Hippocampal formation (tissue), 2 donors: ENCODE measurements around the gene KRTAP2-3.

ENCODE experiments used
- DNase-seq, 2 donors: peaks; one replicate each; lab custom pipeline; 2025; lab: John Stamatoyannopoulos, UW

KRTAP2-3 gene

DNA sequence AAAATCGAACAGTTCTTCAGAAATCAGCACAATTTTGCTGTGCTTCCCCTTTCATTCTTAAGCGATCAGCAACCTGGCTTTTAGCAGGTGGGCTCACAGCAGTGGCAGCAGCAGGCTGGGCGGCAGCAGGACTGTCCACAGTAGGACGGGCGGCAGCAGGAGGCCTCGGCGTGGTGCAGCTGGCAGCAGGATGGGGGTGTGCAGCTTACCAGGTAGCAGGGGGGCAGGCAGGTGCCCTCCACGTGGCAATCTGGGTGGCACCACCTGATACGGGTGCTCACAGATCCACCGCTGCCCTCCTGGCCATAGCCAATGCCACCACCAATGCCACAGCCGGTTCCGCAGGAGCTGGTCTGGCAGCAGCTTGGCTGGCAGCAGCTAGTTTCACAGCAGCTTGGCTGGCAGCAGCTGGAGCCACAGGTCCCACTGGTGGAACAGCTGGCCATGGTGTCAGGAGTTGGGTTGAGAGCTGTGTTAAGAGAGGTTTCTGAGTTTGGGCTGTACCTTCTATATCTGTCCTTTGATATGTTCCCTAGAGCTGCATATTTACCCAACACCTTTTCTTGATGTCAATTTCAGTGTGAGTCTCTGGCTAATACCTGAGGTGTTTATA is 30.2 kb downstream of the KRTAP2-3 start, which contains the start of gene KRTAP1-4:
Gene KRTAP1-4, minus strand, starts transcription at position 563 of the 613 bp plus-strand sequence. Its CDS starts 117 bp downstream, at position 446.
- no peak for DNase-seq

DNA sequence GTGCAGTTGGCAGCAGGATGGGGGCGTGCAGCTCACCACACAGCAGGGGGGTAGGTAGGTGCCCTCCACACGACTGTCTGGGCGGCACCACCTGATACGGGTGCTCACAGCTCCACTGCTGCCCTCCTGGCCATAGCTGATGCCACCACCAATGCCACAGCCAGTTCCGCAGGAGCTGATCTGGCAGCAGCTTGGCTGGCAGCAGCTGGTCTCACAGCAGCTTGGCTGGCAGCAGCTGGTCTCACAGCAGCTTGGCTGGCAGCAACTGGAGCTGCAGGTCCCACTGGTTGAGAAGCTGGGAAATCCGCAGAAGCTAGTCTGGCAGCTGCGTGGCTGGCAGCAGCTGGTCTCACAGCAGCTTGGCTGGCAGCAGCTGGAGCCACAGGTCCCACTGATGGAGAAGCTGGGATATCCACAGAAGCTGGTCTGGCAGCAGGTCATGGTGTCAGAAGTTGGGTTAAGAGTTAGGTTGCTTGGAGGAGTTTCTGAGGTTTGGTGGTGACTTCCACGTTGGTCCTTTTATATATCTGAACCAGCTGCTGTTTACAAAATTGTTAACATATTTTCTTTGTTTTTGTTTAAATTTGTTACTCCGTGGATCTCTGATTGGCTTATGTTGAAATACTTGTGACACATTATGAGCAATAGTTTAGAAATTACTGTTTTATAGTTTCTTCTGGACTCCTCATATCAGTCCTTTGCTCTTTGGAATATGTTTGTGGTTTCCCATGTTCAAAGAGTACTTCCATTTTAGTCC is 33.0 kb downstream of the KRTAP2-3 start, which contains the start of gene KRTAP1-5:
Gene KRTAP1-5, minus strand, starts transcription at position 494 of the 757 bp plus-strand sequence. Its CDS starts 53 bp downstream, at position 441.
- DNase-seq: no peak

DNA sequence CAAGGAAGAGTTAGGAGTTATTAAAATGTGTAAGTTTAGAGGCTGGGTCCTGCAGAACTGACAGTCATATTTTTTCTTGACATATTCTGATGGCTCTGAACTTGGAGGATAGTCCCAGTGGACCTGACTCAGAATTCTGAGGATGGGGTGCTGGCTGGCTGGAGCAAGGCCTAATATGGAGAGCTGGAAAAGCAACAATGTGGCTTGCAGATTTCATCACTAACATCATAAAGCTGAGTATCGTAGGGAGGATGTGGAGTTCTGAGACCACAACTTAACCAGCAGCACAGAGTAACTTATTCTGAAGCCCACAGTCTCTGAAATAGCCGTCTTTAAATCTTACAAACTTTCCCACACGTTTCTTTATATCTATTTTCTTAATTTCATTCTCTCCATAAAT is 35.2 kb downstream of the KRTAP2-3 start:
- DNase-seq: no peak

DNA sequence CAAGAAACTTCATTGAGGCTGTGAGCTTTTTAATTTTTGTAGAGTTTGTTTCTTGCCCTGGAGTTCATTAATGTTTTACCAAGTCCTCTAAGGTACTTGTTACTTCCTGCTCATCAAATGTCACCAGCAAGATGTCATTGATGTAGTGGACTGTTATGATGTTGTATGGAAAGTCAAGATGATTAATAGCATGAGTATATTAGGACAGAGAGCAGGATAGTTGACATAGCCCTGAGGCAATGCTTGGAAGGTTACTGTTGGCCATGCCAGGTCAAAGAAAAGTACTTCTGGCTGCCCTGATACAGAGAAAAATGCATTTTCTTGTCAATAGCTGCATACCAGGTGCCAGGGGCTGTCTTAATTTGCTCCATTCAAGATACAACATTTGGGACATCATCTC is 39.6 kb downstream of the KRTAP2-3 start:
- no peak for DNase-seq

DNA sequence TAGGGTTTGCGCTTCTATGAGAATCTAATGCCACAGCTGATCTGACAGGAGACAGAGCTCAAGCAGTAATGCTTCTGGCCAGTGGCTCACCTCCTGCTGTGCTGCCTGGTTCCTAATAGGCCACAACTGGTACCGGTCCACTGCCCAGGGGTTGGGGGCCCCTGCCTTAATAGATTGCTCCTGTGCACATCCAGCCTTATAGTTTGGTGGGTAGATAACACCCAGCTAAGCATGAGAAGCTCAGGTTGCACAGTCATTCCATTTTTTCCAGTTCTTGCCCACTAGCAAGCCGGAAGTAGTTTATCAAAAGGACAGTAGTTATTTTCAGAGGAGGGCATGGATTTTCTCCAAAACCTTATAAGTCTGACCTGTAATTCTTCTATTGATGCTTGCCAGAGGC is 40.5 kb downstream of the KRTAP2-3 start:
- no peak for DNase-seq

DNA sequence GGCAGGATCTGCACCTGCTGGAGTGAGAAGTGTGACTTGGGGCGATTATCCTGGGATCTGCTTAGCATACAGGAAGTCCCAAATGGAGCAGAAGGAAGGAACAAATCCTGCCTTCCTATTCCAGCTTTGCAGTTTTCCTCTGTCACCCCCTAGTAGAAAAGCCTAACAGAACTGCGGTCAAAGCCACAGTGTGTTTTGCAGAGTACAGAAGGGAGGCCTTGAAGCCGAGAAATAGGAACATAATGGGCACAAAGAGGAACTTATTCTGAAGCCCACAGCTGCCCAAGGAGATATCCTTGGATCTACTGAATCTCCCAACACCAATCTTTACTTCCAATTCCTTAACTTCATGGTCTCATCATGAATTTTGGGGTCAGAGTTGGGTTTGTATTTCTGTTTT is 41.4 kb downstream of the KRTAP2-3 start:
- no peak for DNase-seq

DNA sequence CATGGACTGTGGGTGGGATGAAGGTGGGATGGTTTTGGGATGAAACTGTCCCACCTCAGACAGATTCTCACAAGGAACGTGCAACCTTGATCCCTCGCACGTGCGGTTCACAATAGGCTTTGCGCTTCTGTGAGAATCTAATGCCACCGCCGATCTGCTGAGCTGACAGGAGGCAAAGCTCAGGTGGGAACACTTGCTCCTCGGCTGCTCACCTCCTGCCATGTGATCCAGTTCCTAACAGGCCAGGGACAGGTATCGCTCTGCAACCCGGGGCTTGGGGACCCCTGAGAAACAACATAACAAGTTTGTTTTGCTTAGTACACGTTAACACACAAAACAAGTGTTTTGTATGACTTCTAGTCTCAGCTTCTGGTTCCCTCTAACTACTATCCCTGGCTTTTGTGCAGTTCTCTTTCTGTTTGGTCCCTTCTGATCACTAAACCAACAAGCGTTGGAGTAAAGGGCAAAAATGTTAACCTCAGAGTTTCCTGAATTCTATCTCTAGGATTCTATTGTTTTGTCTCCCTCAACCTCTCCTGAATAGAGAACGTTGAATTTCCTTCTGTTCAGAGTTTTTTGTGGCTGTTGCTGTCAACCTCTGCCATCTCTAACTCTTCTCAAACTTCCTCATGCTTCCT is 43.2 kb downstream of the KRTAP2-3 start:
- DNase-seq: no peak

DNA sequence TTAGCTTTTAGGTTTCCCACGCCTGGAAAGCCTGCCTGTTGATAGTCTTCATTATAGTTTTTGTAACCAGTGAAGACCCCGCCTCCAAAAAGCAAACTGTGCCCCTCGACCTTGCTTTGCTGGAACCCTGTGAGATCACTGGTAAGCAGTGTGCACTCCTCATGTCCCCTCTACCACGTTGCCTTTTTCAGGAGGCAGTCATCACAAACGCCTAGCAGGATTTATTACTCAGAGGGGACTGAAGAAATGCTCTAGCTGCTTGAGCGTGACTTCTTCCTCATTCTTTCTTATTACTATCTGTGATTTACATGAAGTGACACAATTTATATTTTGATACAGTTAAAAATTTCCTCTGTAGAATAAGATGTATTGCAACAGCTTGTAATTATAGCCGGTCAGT is 44.5 kb downstream of the KRTAP2-3 start:
- DNase-seq: no peak

DNA sequence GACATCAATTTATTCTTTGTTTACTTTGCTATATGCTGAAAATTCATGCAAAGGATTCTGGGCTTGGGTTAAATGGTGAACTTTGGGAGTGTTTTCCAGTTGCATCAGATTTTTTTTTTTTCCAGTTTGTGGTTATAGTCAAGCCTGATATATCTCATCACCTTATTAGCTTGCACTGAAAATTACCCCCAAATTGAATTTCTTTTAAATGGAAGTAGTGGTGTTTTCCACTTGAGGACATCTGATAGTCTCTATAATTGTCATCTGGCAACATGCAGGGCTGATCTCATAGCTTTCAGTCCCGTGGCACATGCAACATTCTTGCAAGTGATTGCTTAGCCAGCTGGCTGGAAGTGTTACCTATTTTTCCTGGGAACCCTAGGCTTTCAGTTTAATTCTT is 46.3 kb downstream of the KRTAP2-3 start:
- DNase-seq: no peak

DNA sequence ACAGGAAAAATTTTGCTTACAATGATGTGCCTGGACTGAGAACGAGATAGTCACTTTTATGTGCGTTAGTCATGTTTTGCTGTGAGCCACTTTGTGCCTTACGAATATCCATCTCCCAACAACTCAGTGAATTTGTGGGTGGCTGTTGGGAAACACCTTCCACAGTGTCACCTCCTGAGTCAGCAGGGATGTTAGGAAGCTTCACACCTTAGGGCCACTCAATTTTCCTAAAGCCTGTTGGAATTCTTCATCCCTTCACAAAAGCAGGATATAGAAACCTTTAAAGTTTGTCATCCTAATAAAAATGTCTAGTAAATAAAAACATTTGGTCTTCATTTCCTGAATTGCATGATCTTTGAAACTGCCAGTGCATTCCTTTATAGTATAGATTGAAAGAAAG is 46.7 kb downstream of the KRTAP2-3 start:
- no peak for DNase-seq

DNA sequence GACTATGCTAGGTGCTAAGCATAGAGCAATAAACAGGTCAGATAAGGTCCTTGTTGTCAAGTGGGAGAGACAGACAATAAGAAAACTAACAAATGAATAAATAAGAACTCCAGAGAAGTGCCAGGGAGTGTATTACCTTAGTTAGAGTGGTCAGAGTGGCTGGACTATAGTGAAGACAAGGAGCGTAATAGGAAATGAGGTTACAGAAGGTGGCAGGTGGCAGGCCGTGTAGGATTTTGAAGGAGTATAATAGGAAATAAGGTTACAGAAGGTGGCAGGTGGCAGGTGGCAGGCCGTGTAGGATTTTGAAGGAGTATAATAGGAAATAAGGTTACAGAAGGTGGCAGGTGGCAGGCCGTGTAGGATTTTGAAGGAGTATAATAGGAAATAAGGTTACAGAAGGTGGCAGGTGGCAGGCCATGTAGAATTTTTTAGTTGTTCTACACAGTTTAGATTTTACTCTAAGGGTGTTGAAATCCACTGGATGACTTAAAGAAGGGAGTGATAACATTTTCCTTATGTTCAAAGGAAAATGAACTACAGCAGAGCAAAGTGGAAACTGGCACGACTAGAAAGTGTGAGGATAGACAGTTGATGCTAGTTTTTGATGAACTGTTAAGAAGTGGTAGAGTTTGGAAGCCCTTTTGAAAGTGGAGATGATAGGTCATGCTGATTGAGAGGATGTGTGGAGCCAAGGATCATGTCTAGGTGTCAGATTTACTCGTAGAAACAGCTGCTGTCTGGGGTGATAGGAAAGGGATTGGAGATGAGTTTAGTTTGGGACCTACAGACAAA is 47.4 kb downstream of the KRTAP2-3 start:
- DNase-seq: no peak

DNA sequence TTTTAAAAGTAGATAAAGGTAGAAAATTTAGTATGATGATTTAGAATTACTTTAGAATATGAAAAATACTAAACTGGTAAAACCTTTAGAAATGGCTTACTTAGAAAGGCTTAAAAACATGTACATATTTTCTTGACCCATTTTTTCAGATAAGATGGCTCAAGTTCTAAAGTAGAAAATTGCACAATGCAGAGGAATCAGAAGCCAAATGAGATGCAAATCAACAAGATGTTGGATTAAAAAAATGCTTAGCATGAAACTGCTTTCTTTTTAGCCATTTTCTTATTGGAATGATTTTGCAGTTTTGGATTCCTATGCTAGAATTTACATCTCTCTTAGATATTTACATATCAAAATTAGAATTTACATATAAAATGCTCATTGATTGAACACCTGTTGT is 49.5 kb downstream of the KRTAP2-3 start:
- no peak for DNase-seq

DNA sequence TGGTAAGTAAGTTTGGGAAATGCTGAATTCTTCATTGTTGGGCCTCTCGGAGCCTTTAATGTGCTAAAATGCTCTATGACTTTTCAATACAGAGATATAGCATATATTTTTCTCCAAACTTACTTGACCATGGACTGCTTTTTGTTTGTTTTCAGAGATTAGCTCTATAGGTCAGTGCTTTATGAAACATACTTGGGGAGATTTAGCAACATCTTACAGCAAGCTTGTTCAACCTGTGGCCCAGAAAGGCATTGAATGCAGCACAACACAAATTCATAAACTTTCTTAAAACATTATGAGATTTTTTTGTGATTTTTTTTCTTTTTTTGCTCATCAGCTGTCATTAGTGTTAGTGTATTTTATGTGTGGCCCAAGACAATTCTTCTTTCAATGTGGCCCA is 50.0 kb downstream of the KRTAP2-3 start:
- no peak for DNase-seq

DNA sequence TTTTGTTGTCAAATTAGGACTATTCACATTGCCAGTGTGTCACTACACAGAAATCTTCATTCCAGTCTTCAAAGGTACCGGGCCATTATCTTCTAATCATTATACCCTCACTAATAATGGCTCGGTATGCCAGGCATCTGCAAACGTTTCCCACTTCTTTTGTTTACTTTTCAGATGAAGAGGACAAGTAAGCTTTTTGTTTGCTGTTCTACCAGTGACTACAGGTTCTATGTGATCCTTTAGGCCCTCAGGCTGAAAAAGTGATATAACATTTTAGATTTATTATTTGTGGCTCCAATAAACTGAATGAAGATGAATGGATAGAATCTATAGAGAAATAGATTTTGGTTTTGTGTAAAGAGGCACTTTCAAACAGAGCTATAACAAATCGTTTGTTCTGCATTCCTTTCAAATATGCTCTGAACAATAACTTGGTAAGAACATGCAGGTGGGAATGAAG is 50.6 kb downstream of the KRTAP2-3 start:
- DNase-seq: no peak
